NOMO-1 treated with DMSO at 0.1 percent for 48 hours (cell line): ENCODE results near the gene MTF2.
"Not testable (repeated sequence)": the region's sequence is repeated elsewhere in the genome, so short reads cannot be mapped to it uniquely, and the experiment has no call there.

Experiments used
- DNase-seq: peaks from one replicate; lab custom pipeline; 2025; ENCODE audit not compliant: unreplicated experiment; lab: John Stamatoyannopoulos, UW

Gene MTF2

GRCh38 chr1:93140106-93140505 lies 61.0 kb downstream of the MTF2 start:
- no peak for DNase-seq

GRCh38 chr1:93142161-93142560 lies 63.1 kb downstream of the MTF2 start:
- no peak for DNase-seq

DNA sequence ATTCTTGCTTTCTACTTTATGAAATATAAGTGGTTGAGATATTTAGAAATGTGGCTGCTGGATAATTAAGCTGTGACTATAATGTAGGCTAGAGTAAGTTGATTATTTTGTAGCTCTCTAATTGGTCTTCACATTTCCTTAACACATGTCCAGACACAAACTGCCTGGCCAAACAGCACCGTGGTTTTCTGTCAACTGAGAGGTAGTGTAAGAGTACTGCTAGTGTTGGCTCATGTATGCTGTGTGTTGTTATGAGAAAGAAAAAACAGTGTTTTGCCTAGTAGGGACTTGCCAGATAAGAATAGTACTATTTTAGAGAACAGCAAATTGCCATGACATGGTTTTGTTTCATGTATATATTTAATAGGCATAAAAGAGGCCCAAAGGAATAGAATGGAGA lies 64.1 kb downstream of the MTF2 start:
- DNase-seq = no peak

DNA sequence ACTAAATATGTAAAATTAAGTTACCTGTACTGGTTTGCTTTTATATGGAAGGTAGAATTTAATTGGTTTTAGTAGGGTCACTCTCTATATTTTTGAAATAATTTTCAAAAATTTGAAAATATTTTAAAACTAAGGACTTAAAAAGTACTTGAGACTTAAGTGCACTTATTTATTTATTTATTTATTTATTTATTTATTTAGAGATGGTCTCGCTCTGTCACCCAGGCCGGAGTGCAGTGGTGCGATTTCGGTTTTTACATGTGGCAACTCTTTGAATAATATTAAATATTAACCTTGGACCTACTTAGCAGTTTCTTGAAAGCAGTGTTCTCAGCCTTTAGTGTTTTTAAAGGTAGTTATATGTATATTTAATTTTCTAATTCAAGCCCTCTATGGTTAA lies 64.7 kb downstream of the MTF2 start:
- no peak for DNase-seq

GRCh38 chr1:93148001-93148400 lies 68.9 kb downstream of the MTF2 start:
- no peak for DNase-seq

GRCh38 chr1:93150729-93151128 lies 71.6 kb downstream of the MTF2 start:
- DNase-seq = no peak

GRCh38 chr1:93151474-93151873 lies 72.4 kb downstream of the MTF2 start:
- DNase-seq = no peak

DNA sequence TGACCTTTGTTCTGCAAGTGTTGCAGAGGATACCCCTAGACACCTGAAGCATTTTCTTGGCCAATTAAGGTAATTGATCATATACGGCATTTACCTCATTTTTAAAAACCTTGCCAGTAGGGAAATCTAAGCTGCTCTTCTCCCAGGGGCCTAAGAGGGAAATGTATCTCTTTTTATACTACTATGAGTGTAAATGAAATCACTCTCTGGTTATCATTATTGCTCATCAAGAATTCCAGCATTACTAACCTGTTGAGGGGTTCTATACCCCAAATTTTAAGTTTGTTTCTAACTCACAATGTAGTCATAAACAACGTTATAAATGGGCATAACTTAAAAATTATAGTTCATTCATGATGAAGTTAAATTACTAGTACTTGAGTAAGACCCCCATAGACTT lies 73.8 kb downstream of the MTF2 start:
- DNase-seq = no peak

GRCh38 chr1:93154898-93155297 lies 75.8 kb downstream of the MTF2 start:
- DNase-seq = no peak

- DNase-seq = no peak
Measured at GRCh38 chr1:93155335-93155734, 76.3 kb downstream of the MTF2 start.

GRCh38 chr1:93159337-93159736 lies 80.3 kb downstream of the MTF2 start:
- DNase-seq = peak; percentile 10

DNA sequence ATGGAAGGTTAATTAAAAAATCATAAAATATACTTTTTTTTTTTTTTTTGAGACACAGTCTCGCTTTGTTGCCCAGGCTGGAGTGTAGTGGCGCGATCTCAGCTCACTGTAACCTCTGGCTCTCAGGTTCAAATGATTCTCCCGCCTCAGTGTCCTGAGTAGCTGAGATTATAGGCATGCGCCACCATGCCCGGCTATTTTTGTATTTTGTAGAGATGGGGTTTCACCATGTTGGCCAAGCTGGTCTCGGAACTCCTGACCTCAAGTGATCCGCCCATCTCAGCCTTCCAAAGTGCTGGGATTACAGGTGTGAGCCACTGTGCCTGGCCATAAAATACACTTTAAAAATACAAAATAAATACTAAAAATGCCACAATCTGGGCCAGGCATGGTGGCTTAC lies 84.2 kb downstream of the MTF2 start:
- not testable (repeated sequence) for DNase-seq

- no peak for DNase-seq
Measured at GRCh38 chr1:93164816-93165215, 85.7 kb downstream of the MTF2 start.

DNA sequence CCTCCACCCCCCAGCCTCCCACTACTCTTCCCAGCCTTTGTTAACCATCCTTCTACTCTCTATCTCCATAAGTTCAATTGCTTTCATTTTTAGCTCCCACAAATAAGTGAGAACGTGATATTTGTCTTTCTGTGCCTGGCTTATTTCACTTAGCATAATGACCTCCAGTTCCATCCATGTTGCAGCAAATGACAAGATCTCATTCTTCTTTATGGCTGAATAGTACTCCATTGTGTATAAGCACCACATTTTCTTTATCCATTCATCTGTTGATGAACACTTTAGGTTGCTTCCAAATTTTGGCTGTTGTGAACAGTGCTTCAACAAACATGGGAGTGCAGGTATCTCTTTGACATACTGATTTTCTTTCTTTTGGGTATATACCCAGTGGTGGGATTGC lies 86.8 kb downstream of the MTF2 start:
- not testable (repeated sequence) for DNase-seq

DNA sequence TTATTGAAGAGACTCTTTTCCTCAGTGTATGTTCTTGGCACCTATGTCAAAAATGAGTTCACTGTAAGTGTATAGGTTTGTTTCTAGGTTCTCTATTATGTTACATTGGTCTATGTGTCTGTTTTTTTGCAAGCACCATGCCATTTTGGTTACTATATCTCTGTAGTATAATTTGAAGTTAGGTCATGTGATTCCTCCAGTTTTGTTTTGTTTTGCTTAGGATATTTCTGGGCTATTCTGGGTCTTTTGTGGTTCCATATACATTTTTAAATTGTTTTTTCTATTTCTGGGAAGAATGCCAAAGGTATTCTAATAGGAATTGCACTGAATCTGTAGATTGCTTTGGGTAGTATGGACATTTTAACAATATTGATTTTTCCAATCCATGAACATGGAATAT lies 87.9 kb downstream of the MTF2 start:
- DNase-seq = no peak

- not testable (repeated sequence) for DNase-seq
Measured at GRCh38 chr1:93170141-93170678, 91.1 kb downstream of the MTF2 start.

DNA sequence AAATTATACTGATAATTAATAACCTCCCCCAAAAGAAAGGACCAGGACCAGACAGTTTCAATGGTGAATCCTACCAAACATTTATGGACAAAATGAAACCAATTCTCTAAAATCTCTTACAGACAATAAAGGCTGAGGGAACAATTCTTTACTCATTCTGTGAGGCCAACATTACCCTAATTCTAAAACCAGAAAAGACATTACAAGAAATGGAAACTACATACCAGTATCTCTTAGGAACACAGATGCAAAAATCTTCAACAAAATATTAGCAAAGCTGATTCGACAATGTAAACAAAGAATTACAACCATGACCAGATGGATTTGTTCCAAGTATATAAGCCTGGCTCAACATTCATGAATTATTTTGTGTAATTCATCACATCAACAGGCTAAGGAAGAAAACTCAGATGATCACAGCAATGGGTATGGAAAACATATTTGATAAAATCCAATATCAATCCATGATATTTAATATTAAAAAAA lies 92.5 kb downstream of the MTF2 start:
- DNase-seq = no peak

DNA sequence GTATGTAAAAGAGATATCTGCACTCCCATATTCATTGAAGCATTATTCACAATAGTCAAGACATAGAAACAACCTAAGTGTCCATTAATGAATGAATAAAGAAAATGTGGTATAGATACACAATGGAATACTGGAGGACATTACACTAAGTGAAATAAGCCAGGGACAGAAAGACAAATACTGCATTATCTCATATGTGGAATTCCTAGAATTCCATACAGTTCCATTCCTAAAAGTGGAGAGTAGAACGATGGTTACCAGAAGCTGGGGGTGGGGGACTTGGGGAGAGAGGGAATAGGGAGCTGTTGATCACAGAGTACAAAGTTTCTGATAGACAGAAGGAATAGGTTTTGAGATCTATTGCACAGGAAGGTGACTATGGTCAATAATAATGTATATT lies 93.7 kb downstream of the MTF2 start:
- no peak for DNase-seq

- DNase-seq = not testable (repeated sequence)
Measured at GRCh38 chr1:93174638-93175037, 95.6 kb downstream of the MTF2 start.

DNA sequence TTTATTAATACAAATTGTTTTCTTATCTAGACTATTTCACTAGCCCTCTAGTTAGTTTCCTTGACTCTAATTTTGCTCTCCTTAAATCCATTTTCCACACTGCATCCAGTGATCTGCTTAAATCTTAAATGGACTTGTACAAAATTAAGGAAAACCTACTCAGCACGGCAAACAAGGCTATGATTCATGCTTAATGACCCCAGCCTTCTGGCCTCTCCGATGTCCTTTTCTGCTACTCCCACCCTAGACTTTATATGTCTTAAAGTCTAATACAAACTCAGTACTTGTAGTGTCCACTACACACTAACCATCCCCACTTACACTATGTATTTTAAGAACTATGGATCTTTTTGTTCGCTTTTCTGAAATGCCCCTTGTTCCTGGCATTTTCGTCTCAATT lies 98.9 kb downstream of the MTF2 start:
- DNase-seq = no peak

GRCh38 chr1:93178418-93178817 lies 99.3 kb downstream of the MTF2 start:
- no peak for DNase-seq

DNA sequence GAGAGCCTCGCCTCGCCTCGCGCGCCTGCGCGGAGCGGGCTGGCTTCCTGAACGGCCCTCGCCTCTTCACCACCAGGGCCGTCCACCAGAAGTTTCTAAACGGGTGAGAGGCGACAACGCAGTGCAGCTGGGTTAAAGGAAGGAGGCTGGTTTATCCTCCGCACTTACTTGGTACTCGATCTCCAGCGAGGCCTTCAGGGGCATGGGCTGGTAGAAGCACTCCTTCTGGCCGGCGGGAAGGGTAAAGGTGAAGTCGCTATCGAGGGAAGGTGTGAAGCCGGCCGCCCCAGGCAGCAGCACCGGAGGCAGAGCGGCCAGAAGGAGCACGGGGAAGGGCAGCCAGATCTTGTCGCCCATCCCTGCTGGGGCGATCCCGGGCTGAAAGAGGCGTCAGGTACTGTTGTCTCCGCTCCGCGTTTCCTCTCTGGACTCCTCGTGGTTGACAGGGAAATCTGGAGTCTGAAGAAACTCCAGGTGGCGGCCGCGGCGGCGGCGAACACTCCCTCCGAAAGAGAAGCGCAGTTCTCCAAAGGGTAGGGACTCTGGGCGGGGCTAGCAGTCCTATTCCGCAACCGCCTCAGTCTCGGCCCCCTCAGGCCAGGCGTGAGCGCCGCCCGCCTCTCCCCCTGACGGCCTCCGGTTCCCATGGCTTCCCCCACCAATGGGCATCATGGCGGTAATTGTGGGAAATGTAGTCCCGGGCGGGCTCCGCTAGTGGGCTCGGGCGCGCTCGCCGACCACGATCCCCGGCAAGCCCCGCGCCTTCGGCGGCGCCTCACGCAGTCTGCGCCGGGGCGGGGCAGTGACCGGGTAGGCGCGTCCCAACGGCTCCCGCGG lies 101.0 kb downstream of the MTF2 start, which contains the start of gene TMED5:
Gene TMED5 (minus strand): TSS at position 528 of the 837 bp plus-strand sequence. CDS start 171 bp downstream, at position 357.
- DNase-seq = peak; percentile 98
